Activated naive CD4-positive, alpha-beta T cell treated with anti-CD3 and anti-CD28 coated beads for 36 hours (primary cell): ENCODE results near the gene CD99L2. TPM values are rescaled to one million over a fixed set of nuclear protein-coding genes. Genes with fewer than 3 reads are reported as not detected.
A peak's percentile ranks its signal among the peaks of the same experiment; 100 is the strongest.
"Not testable (repeated sequence)": the region's sequence is repeated elsewhere in the genome, so short reads cannot be mapped to it uniquely, and the experiment has no call there.

Experiments used
- CTCF ChIA-PET: fragments of 350-600 bp; sonication (Branson Sonifier 250); formaldehyde crosslinking; loops from one replicate; lab custom pipeline; 2021; ENCODE audit warnings: antibody characterized with exemption; lab: Charles Lee
- DNase-seq: peaks from one replicate; pipeline ENCODE4 v3.0.0-alpha.2; 2020
- H3K27ac Mint-ChIP-seq: one replicate; pipeline ENCODE4 v1.8.0; 2021; ENCODE audit warnings: mild to moderate bottlenecking, mixed read lengths
- H3K27me3 Mint-ChIP-seq: one replicate; pipeline ENCODE4 v1.8.0; 2021; ENCODE audit warnings: low read depth, mixed read lengths
- H3K36me3 Mint-ChIP-seq: one replicate; pipeline ENCODE4 v1.8.0; 2021; ENCODE audit warnings: low read depth, mixed read lengths
- H3K4me1 Mint-ChIP-seq: one replicate; pipeline ENCODE4 v1.8.0; 2021; ENCODE audit warnings: low read depth, mixed read lengths
- H3K4me3 Mint-ChIP-seq: one replicate; pipeline ENCODE4 v1.8.0; 2021; ENCODE audit warnings: mild to moderate bottlenecking, moderate library complexity, mixed read lengths
- H3K9me3 Mint-ChIP-seq: one replicate; pipeline ENCODE4 v1.8.0; 2021; ENCODE audit warnings: mixed read lengths
- intact Hi-C: fragments of 100-400 bp; cut with micrococcal nuclease; formaldehyde crosslinking; loops from one replicate; pipeline ENCODE4 v1.15.1; 2023
- total RNA-seq, 2 experiments: library from RNA; stranded (reverse); gene quantifications; one replicate each; pipeline ENCODE4 v1.2.3, GENCODE V29; 2021

Gene CD99L2
- total RNA-seq, 2 experiments from 2014 or later, result 11.3 to 11.7 TPM

DNA sequence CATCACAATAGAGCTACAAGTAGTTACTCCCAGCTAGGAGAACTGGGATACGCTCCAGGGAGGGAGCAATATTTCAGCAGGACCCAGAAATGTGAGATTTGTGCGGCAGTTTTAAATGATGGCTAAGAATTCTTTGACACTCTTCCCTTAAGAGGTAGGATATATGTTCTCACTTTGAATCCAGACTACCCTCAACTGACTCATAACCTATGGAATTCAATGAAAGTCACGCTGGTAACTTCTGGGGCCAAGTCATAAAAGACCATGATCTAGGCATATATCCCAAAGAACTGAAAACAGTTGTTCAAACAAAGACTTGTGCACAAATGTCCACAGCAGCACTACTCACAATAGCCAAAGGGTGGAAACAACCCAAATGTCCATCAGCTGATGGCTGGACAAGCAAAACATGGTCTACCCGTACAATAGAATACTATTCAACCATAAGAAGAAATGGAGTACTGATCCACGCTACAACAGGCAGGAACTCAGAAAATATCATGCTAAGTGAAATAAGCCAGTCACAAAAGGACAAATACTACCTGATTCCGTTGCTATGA is 10.5 kb downstream of the CD99L2 start:
- Mint-ChIP-seq H3K9me3 (no peaks in the 10 kb centered on the region), H3K4me1 (peaks cover 2% of the 10 kb centered on the region), H3K4me3 (no peak overlapping the region), H3K27me3 (no peaks in the 10 kb centered on the region), H3K36me3 (no peaks in the 10 kb centered on the region), H3K27ac (no peak overlapping the region)
- DNase-seq, result no peak
- intact Hi-C loops, result no loop called here
- CTCF ChIA-PET, result no interaction called here

DNA sequence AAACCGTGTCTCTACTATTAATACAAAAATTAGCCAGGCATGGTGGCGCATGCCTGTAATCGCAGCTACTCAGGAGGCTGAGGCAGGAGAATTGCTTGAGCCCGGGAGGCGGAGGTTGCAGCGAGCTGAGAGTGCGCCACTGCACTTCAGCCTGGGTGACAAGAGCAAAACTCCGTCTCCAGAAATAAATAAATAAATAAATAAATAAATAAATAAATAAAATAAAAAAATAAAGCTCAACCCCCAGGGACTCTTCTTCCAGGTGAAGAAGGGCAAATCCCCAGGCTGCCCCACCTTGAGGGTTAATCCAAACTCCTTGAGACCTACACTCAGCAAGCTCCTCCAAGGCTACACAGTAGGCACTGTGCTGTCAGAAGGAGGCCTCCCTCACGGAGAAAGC is 11.2 kb downstream of the CD99L2 start:
- H3K27me3 Mint-ChIP-seq, H3K9me3 Mint-ChIP-seq, CTCF ChIA-PET, DNase-seq, H3K36me3 Mint-ChIP-seq, H3K27ac Mint-ChIP-seq, intact Hi-C loops, H3K4me1 Mint-ChIP-seq, H3K4me3 Mint-ChIP-seq: not testable (repeated sequence)

GRCh38 chrX:150886381-150886780 is 12.1 kb downstream of the CD99L2 start:
- Mint-ChIP-seq H3K4me1 (peaks cover 3% of the 10 kb centered on the region), H3K27ac (no peak overlapping the region), H3K4me3 (no peak overlapping the region), H3K9me3 (no peaks in the 10 kb centered on the region), H3K27me3 (no peaks in the 10 kb centered on the region), H3K36me3 (no peaks in the 10 kb centered on the region)
- intact Hi-C loops, result no loop called here
- CTCF ChIA-PET, result interaction anchor here (0.6 kb wide), 1 partner anchor 11 kb away, joined by 3 read pairs; no protein-coding TSS in a partner anchor
- no peak for DNase-seq

GRCh38 chrX:150880808-150881165 is 17.7 kb downstream of the CD99L2 start:
- Mint-ChIP-seq H3K9me3 (peaks cover 2% of the 10 kb centered on the region), H3K27ac (peak overlapping the region; percentile 54), H3K36me3 (peaks cover 2% of the 10 kb centered on the region), H3K4me1 (peaks cover 30% of the 10 kb centered on the region), H3K4me3 (no peak overlapping the region), H3K27me3 (no peaks in the 10 kb centered on the region)
- intact Hi-C loops, result loop anchor here (1.0 to 2.0 kb wide), 4 partner anchors 18 to 306 kb away; partner anchors contain the start of genes CD99L2 and HMGB3
- CTCF ChIA-PET, result no interaction called here
- DNase-seq, result peak; percentile 17

DNA sequence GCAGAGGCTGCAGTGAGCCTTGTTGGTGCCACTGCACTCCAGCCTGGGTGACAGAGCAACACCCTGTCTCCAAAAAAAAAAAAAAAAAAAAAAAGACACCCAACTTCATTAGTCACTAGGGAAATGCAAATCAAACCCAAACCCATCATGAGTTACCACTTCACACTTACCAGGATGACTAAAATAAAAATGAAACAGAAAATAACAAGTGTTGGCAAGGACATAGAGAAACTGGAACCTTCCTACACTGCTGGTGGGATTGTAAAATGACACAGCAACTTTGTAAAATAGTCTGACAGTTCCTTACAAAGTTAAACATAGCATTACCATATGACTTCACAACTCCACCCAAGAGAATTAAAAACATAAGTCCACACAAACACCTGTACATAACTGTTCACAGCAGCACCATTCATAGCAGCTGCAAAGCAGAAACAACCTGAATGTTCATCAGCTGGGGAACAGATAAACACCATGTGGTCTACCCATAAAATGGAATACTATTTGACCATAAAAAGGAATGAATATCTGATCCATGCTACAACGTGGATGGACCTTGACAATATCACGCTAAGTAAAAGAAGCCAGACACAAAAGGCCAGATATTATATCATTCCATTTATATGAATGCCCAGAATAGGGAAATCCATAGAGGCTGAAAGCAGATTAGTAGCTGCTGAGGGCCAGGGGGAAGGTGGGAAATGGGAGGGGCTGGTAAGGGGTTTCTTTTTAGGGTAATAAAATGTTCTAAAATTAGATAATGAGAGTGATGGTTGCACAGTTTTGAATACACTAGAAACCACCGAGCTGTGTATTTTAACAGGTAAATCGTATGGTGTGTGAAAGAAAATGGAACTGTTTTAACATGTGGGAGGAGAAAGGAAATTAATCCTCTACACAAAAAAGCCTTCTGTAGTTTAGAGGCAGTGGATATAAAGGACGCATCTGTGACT is 18.3 kb downstream of the CD99L2 start:
- peaks cover 8% of the 10 kb centered on the region for H3K9me3 Mint-ChIP-seq
- H3K36me3 Mint-ChIP-seq, result peaks cover 5% of the 10 kb centered on the region
- intact Hi-C loops, result loop anchor here (1.0 to 10.0 kb wide), 5 partner anchors 18 to 515 kb away; partner anchors contain the start of genes CD99L2, HMGB3 and MAMLD1
- H3K4me1 Mint-ChIP-seq, result peaks cover 36% of the 10 kb centered on the region
- H3K27ac Mint-ChIP-seq, result peak overlapping the region; percentile 54
- peak; percentile 8 for DNase-seq
- H3K4me3 Mint-ChIP-seq, result no peak overlapping the region
- CTCF ChIA-PET, result no interaction called here
- H3K27me3 Mint-ChIP-seq, result no peaks in the 10 kb centered on the region

DNA sequence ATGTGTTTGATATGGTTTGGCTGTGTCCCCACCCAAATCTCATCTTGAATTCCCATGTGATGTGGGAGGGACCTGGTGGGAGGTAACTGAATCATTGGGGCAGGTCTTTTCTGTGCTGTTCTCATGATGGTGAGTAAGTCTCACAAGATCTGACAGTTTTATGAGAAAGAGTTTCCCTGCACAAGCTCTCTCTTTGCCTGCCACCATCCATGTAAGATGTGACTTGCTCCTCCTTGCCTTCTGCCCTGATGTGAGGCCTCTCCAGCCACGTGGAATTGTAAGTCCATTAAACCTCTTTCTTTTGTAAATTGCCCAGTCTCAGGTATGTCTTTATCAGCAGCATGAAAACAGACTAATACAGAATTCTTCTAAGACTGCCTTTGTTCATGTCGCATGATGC is 22.8 kb downstream of the CD99L2 start:
- H3K27ac Mint-ChIP-seq, H3K4me3 Mint-ChIP-seq, H3K27me3 Mint-ChIP-seq, DNase-seq, CTCF ChIA-PET, H3K36me3 Mint-ChIP-seq, H3K9me3 Mint-ChIP-seq: not testable (repeated sequence)
- intact Hi-C loops, result loop anchor here (10.0 kb wide), 1 partner anchor 511 kb away; the partner anchor contains the start of gene MAMLD1
- H3K4me1 Mint-ChIP-seq, result peaks cover 50% of the 10 kb centered on the region

DNA sequence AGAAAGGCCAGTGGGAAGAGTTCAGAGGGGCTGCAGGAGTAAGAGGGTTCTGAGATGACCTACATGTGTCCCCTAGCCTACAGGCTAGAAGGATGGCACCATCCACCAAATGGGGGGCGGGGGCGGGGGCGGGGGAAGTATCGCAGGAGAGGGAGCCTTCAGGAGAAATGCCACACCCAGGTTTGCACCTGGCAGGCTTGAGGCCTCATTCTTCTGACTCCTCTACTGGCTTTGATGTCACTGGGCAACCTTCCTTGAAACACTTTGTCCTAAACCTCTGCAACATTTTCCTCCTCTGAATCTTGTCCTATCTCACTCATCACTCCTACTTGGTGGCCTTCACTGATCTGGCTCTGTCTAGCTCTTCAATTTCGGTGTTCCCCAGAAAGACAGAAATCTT is 24.0 kb downstream of the CD99L2 start:
- intact Hi-C loops, result loop anchor here (10.0 kb wide), 1 partner anchor 510 kb away; the partner anchor contains the start of gene MAMLD1
- Mint-ChIP-seq H3K4me3 (no peak overlapping the region), H3K4me1 (peaks cover 39% of the 10 kb centered on the region), H3K9me3 (peaks cover 9% of the 10 kb centered on the region), H3K27me3 (no peaks in the 10 kb centered on the region), H3K27ac (no peak overlapping the region), H3K36me3 (peaks cover 6% of the 10 kb centered on the region)
- CTCF ChIA-PET, result no interaction called here
- DNase-seq, result no peak

DNA sequence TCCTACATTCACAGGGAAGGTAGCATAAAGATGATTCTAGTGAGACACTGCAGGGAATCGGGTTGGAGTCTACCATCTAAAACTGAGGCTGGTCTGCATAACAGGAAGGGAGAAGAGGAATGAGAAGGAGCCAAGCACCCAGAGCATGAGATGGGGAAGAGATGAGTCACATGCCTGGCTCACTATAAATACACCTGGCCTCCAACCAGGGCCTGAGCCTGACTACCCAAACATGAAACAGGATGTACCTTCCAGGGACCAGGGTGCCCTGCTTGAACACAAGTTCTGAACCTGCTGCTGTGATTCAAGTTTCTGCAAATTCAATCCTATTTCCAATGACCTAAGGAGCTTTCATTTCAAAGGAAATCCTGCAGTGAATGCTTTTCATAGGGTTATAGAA is 24.9 kb downstream of the CD99L2 start:
- no peak overlapping the region for H3K27ac Mint-ChIP-seq
- DNase-seq, result peak; percentile 46
- CTCF ChIA-PET, result no interaction called here

GRCh38 chrX:150872773-150873336 is 25.6 kb downstream of the CD99L2 start:
- intact Hi-C loops, result loop anchor here (10.0 kb wide), 1 partner anchor 508 kb away; the partner anchor contains the start of gene MAMLD1
- Mint-ChIP-seq H3K9me3 (peaks cover 9% of the 10 kb centered on the region), H3K4me1 (peaks cover 40% of the 10 kb centered on the region), H3K4me3 (no peak overlapping the region), H3K36me3 (peaks cover 6% of the 10 kb centered on the region), H3K27me3 (no peaks in the 10 kb centered on the region), H3K27ac (no peak overlapping the region)
- CTCF ChIA-PET, result no interaction called here
- no peak for DNase-seq

More for the DNA sequence above, 24.9 kb downstream of the CD99L2 start:
- no peak overlapping the region for H3K4me3 Mint-ChIP-seq
- intact Hi-C loops, result loop anchor here (10.0 kb wide), 1 partner anchor 509 kb away; the partner anchor contains the start of gene MAMLD1
- H3K4me1 Mint-ChIP-seq, result peaks cover 38% of the 10 kb centered on the region
- peaks cover 6% of the 10 kb centered on the region for H3K36me3 Mint-ChIP-seq
- no peaks in the 10 kb centered on the region for H3K27me3 Mint-ChIP-seq
- peaks cover 9% of the 10 kb centered on the region for H3K9me3 Mint-ChIP-seq

- no peak overlapping the region for H3K27ac Mint-ChIP-seq
- no peak overlapping the region for H3K4me3 Mint-ChIP-seq
- peaks cover 9% of the 10 kb centered on the region for H3K9me3 Mint-ChIP-seq
- intact Hi-C loops, result loop anchor here (10.0 kb wide), 1 partner anchor 507 kb away; the partner anchor contains the start of gene MAMLD1
- no peaks in the 10 kb centered on the region for H3K27me3 Mint-ChIP-seq
- DNase-seq, result no peak
- peaks cover 6% of the 10 kb centered on the region for H3K36me3 Mint-ChIP-seq
- H3K4me1 Mint-ChIP-seq, result peaks cover 40% of the 10 kb centered on the region
- CTCF ChIA-PET, result no interaction called here
Observed at GRCh38 chrX:150871341-150871811, 27.1 kb downstream of the CD99L2 start.

- intact Hi-C loops, result loop anchor here (10.0 kb wide), 1 partner anchor 506 kb away; the partner anchor contains the start of gene MAMLD1
- Mint-ChIP-seq H3K36me3 (peaks cover 5% of the 10 kb centered on the region), H3K9me3 (peaks cover 7% of the 10 kb centered on the region), H3K27ac (no peak overlapping the region), H3K4me3 (no peak overlapping the region), H3K27me3 (no peaks in the 10 kb centered on the region), H3K4me1 (peaks cover 38% of the 10 kb centered on the region)
- no peak for DNase-seq
- CTCF ChIA-PET, result no interaction called here
Observed at GRCh38 chrX:150870487-150871340, 27.8 kb downstream of the CD99L2 start.
